Measurements from ENCODE around the gene CD300C. TPM values are rescaled to one million over a fixed set of nuclear protein-coding genes. Genes with fewer than 3 reads are reported as not detected.

CD300C gene
- total RNA-seq, 1 donor from 2014 or later: not detected

- no peaks in the 10 kb centered on the region for H3K9me3 ChIP-seq
- peak in 1 of 2 donors; percentile 67 for DNase-seq (ENCODE audit: extremely low spot score in 2 of 2)
- H3K4me3 ChIP-seq: no peak overlapping the region
- intact Hi-C loops (cut with DNase I): no loop called here
- no peaks in the 10 kb centered on the region for H3K27me3 ChIP-seq
- no peak overlapping the region for H3K27ac ChIP-seq
- TF ChIP-seq POLR2A (IDR thresholded peaks at IDR 0.05) (no peak), POLR2AphosphoS5 (IDR thresholded peaks at IDR 0.05; ENCODE audit: insufficient read depth in 1 of 2, low read depth in 1 of 2) (no peak)
- TF ChIP-seq, protein P1, sequence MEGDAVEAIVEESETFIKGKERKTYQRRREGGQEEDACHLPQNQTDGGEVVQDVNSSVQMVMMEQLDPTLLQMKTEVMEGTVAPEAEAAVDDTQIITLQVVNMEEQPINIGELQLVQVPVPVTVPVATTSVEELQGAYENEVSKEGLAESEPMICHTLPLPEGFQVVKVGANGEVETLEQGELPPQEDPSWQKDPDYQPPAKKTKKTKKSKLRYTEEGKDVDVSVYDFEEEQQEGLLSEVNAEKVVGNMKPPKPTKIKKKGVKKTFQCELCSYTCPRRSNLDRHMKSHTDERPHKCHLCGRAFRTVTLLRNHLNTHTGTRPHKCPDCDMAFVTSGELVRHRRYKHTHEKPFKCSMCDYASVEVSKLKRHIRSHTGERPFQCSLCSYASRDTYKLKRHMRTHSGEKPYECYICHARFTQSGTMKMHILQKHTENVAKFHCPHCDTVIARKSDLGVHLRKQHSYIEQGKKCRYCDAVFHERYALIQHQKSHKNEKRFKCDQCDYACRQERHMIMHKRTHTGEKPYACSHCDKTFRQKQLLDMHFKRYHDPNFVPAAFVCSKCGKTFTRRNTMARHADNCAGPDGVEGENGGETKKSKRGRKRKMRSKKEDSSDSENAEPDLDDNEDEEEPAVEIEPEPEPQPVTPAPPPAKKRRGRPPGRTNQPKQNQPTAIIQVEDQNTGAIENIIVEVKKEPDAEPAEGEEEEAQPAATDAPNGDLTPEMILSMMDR (IDR thresholded peaks at IDR 0.05): no peak
- no peaks in the 10 kb centered on the region for H3K4me1 ChIP-seq
- H3K36me3 ChIP-seq: no peaks in the 10 kb centered on the region
Measured at GRCh38 chr17:74499992-74500391, 45.9 kb downstream of the CD300C start.

GRCh38 chr17:74497471-74497870, 48.4 kb downstream of the CD300C start:
- H3K9me3 ChIP-seq: no peaks in the 10 kb centered on the region
- no peak overlapping the region for H3K27ac ChIP-seq
- peak in 1 of 2 donors; percentile 37 for DNase-seq (ENCODE audit: extremely low spot score in 2 of 2)
- no peaks in the 10 kb centered on the region for H3K4me1 ChIP-seq
- intact Hi-C loops (cut with DNase I): no loop called here
- TF ChIP-seq POLR2AphosphoS5 (IDR thresholded peaks at IDR 0.05; ENCODE audit: insufficient read depth in 1 of 2, low read depth in 1 of 2) (no peak), POLR2A (IDR thresholded peaks at IDR 0.05) (no peak)
- TF ChIP-seq, protein P1 (IDR thresholded peaks at IDR 0.05): no peak
- H3K4me3 ChIP-seq: no peak overlapping the region
- H3K27me3 ChIP-seq: no peaks in the 10 kb centered on the region
- no peaks in the 10 kb centered on the region for H3K36me3 ChIP-seq

- Histone ChIP-seq H3K36me3 (no peaks in the 10 kb centered on the region), H3K4me1 (no peaks in the 10 kb centered on the region), H3K27ac (no peak overlapping the region), H3K4me3 (no peak overlapping the region), H3K27me3 (no peaks in the 10 kb centered on the region), H3K9me3 (no peaks in the 10 kb centered on the region)
- no peak for TF ChIP-seq POLR2A (IDR thresholded peaks at IDR 0.05)
- TF ChIP-seq, protein P1 (IDR thresholded peaks at IDR 0.05): peak; percentile 54 to 79 (median 62)
- DNase-seq (ENCODE audit: extremely low spot score in 2 of 2): peak; percentile 56 to 91
- intact Hi-C loops (cut with DNase I): no loop called here
Measured at GRCh38 chr17:74493331-74493833, 52.5 kb downstream of the CD300C start.

DNA sequence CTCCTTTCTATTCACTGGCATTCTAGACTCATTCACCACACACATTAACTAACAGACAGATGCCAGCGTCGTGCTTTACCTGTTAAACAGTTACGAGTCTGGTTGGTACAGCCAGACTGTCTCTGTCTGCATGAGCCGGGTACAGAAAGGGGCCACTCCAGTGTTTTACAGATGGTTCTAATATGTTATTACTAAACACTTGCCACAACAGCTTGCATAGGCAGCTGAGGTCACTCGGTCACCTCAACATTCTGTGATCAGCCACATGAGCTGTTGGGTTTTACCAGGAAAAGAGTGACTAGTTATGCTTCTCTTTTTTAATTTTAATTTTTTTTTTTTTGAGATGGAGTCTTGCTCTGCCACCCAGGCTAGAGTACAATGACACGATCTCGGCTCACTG, 54.3 kb downstream of the CD300C start:
- Histone ChIP-seq H3K36me3 (no peaks in the 10 kb centered on the region), H3K27ac (no peak overlapping the region), H3K4me1 (no peaks in the 10 kb centered on the region), H3K4me3 (no peak overlapping the region), H3K9me3 (no peaks in the 10 kb centered on the region), H3K27me3 (no peaks in the 10 kb centered on the region)
- intact Hi-C loops (cut with DNase I): no loop called here
- peak; percentile 27 to 34 for DNase-seq (ENCODE audit: extremely low spot score in 2 of 2)
- TF ChIP-seq POLR2A (IDR thresholded peaks at IDR 0.05) (no peak), POLR2AphosphoS5 (IDR thresholded peaks at IDR 0.05; ENCODE audit: insufficient read depth in 1 of 2, low read depth in 1 of 2) (no peak)
- TF ChIP-seq, protein P1 (IDR thresholded peaks at IDR 0.05): no peak

Other genes with a start within 250 kb of the CD300C start
- gene KIF19, start 219.9 kb downstream of the CD300C start, total RNA-seq: 5.6 TPM
- not detected for gene BTBD17, start 184.2 kb downstream of the CD300C start, total RNA-seq
- 0.98 TPM for gene GPR142, start 178.6 kb downstream of the CD300C start, total RNA-seq
- gene GPRC5C, start 114.0 kb downstream of the CD300C start, total RNA-seq: 27.5 TPM
- 4.2 TPM for gene CD300A, start 79.5 kb downstream of the CD300C start, total RNA-seq
- gene CD300LB, start 14.6 kb downstream of the CD300C start, total RNA-seq: 0.25 TPM
- gene CD300H, start 21.4 kb upstream of the CD300C start, total RNA-seq: not detected
- gene CD300LD, start 46.2 kb upstream of the CD300C start, total RNA-seq: not detected
- 0.98 TPM for gene CD300E, start 77.6 kb upstream of the CD300C start, total RNA-seq
- gene CD300LF, start 166.8 kb upstream of the CD300C start, total RNA-seq: 0.49 TPM
- gene RAB37, start 191.1 kb upstream of the CD300C start, total RNA-seq: 7.1 TPM
- gene NHERF1, start 202.5 kb upstream of the CD300C start, total RNA-seq: 57.2 TPM
- 28.5 TPM for gene NAT9, start 230.2 kb upstream of the CD300C start, total RNA-seq

Measured in vagina (tissue), 2 donors.